HL-60 (cell line): ENCODE results near the gene PPP6R3.

Experiments used
- GABPA ChIP-seq: IDR thresholded peaks from 2 replicates; pipeline ENCODE4 v1.6.1; 2012; ENCODE audit warnings: low read depth
- POLR2AphosphoS5 ChIP-seq: IDR thresholded peaks from 2 replicates; pipeline ENCODE4 v1.6.1; 2012; ENCODE audit warnings: low read depth
- TF ChIP-seq, protein P1 (sequence below): IDR thresholded peaks from one replicate; pipeline ENCODE4 v1.5.1; 2011; ENCODE audit warnings: low read length, control low read depth, inconsistent platforms; ENCODE audit not compliant: insufficient read depth
- TF ChIP-seq, protein P2 (sequence below): IDR thresholded peaks from 2 replicates; pipeline ENCODE4 v1.6.1; 2012; ENCODE audit warnings: low read depth; ENCODE audit not compliant: insufficient replicate concordance

DNA sequence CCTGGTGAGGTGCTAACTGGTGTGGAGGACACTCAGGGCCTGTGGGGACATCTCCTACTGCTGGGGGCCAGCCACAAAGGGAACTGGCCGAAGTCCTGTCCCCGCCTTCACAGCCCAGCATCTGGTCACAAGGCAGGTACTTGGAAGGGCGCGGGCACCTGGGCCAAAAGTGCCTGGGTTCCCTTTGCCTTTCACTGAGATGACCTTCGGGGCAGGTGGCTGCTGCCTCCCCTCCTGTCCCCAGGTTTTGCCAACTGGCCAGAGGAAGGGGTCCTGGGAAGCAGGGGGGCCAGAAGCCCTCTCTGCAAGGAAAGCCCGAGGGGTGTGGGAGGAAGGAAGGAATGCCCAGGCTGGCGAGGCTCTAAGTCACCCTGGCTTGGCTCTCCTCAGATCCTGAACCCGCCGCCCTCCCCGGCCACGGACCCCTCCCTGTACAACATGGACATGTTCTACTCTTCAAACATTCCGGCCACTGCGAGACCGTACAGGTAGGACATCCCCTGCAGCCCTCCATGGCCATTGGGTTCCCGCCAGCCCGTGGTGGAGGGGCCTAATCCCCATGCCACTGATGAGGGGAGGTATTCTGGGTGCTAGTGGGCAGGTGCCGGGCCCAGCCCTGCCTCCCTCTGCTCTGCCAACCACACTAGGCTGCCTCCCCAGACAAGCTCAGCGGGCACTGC, 14.4 kb upstream of the PPP6R3 start:
- TF ChIP-seq, protein P1, sequence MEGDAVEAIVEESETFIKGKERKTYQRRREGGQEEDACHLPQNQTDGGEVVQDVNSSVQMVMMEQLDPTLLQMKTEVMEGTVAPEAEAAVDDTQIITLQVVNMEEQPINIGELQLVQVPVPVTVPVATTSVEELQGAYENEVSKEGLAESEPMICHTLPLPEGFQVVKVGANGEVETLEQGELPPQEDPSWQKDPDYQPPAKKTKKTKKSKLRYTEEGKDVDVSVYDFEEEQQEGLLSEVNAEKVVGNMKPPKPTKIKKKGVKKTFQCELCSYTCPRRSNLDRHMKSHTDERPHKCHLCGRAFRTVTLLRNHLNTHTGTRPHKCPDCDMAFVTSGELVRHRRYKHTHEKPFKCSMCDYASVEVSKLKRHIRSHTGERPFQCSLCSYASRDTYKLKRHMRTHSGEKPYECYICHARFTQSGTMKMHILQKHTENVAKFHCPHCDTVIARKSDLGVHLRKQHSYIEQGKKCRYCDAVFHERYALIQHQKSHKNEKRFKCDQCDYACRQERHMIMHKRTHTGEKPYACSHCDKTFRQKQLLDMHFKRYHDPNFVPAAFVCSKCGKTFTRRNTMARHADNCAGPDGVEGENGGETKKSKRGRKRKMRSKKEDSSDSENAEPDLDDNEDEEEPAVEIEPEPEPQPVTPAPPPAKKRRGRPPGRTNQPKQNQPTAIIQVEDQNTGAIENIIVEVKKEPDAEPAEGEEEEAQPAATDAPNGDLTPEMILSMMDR, result no peak
- TF ChIP-seq POLR2AphosphoS5 (no peak), GABPA (no peak)
- TF ChIP-seq, protein P2, sequence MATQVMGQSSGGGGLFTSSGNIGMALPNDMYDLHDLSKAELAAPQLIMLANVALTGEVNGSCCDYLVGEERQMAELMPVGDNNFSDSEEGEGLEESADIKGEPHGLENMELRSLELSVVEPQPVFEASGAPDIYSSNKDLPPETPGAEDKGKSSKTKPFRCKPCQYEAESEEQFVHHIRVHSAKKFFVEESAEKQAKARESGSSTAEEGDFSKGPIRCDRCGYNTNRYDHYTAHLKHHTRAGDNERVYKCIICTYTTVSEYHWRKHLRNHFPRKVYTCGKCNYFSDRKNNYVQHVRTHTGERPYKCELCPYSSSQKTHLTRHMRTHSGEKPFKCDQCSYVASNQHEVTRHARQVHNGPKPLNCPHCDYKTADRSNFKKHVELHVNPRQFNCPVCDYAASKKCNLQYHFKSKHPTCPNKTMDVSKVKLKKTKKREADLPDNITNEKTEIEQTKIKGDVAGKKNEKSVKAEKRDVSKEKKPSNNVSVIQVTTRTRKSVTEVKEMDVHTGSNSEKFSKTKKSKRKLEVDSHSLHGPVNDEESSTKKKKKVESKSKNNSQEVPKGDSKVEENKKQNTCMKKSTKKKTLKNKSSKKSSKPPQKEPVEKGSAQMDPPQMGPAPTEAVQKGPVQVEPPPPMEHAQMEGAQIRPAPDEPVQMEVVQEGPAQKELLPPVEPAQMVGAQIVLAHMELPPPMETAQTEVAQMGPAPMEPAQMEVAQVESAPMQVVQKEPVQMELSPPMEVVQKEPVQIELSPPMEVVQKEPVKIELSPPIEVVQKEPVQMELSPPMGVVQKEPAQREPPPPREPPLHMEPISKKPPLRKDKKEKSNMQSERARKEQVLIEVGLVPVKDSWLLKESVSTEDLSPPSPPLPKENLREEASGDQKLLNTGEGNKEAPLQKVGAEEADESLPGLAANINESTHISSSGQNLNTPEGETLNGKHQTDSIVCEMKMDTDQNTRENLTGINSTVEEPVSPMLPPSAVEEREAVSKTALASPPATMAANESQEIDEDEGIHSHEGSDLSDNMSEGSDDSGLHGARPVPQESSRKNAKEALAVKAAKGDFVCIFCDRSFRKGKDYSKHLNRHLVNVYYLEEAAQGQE, result no peak
